LNCaP clone FGC (cell line): ENCODE results near the gene MUC22.
"Not testable (repeated sequence)": the region's sequence is repeated elsewhere in the genome, so short reads cannot be mapped to it uniquely, and the experiment has no call there.

ENCODE experiments used
- DNase-seq: peaks from one replicate; pipeline ENCODE4 v3.0.0-alpha.2; 2011; ENCODE audit warnings: low read depth
- H3K4me3 ChIP-seq: 2 replicates; pipeline ENCODE4 v1.5.1; 2011; ENCODE audit warnings: mild to moderate bottlenecking, low read depth, low read length, control low read depth
- CTCF ChIP-seq: IDR thresholded peaks from 2 replicates; pipeline ENCODE4 v1.5.1; 2012; ENCODE audit warnings: mild to moderate bottlenecking; ENCODE audit not compliant: control insufficient read depth, insufficient read depth; ENCODE audit errors: extremely low read depth

Gene MUC22

GRCh38 chr6:31063906-31064435 lies 53.7 kb downstream of the MUC22 start:
- H3K4me3 ChIP-seq, result no peak overlapping the region
- DNase-seq, result no peak
- no peak for TF ChIP-seq CTCF

GRCh38 chr6:31065556-31065955 lies 55.3 kb downstream of the MUC22 start:
- no peak for DNase-seq
- TF ChIP-seq CTCF, result no peak
- no peak overlapping the region for H3K4me3 ChIP-seq

GRCh38 chr6:31067028-31067427 lies 56.8 kb downstream of the MUC22 start:
- H3K4me3 ChIP-seq, DNase-seq: not testable (repeated sequence)

- not testable (repeated sequence) for H3K4me3 ChIP-seq, DNase-seq
Observed at GRCh38 chr6:31067891-31068668, 57.8 kb downstream of the MUC22 start.

GRCh38 chr6:31068669-31069340 lies 58.5 kb downstream of the MUC22 start:
- peak; percentile 41 for DNase-seq
- H3K4me3 ChIP-seq, result no peak overlapping the region
- TF ChIP-seq CTCF, result peak; percentile 81

GRCh38 chr6:31070711-31071197 lies 60.5 kb downstream of the MUC22 start:
- no peak overlapping the region for H3K4me3 ChIP-seq
- DNase-seq, result no peak
- peak; percentile 91 for TF ChIP-seq CTCF

- H3K4me3 ChIP-seq, result no peak overlapping the region
- DNase-seq, result no peak
- no peak for TF ChIP-seq CTCF
Observed at GRCh38 chr6:31074401-31074800, 64.1 kb downstream of the MUC22 start.
